Measurements from ENCODE around the gene LRIG3.
A peak's percentile ranks its signal among the peaks of the same experiment; 100 is the strongest.

LRIG3 gene

DNA sequence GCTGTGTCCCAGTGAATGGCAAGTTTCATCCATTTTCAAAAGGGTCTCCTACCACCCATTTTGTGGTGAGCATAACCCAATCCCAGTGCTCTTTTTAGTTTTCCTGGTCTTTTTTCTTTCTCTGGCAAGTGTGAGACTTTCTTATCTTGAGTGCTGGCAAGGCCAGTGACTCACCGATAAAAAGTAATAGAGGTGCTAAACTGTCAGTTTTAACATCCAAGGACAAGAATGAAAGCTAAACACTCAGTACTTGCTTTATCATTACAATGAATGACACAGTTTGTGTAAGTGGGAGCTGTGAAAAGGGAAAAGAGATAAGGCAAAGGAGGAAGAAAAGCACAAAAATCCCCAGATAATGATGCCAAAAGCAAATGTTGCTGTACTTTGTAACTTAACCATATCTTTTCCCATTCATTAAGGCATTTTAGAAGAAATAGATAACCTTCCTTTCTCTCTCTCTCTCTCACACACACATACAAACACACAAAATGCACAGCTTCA lies 4.9 kb upstream of the LRIG3 start:
- Histone ChIP-seq H3K4me1 (ENCODE audit: control insufficient read depth, insufficient read depth, low read length) (peaks cover 2% of the 10 kb centered on the region), H3K27me3 (ENCODE audit: control insufficient read depth, insufficient read depth, low read length) (no peaks in the 10 kb centered on the region), H3K4me3 (ENCODE audit: low read length) (no peak overlapping the region), H3K36me3 (ENCODE audit: control insufficient read depth, insufficient read depth, low read length) (no peaks in the 10 kb centered on the region), H3K27ac (ENCODE audit: low read depth, low read length) (no peak overlapping the region), H3K9ac (ENCODE audit: low read length) (no peak overlapping the region)

- Histone ChIP-seq H3K9ac (ENCODE audit: low read length) (no peak overlapping the region), H3K4me1 (ENCODE audit: control insufficient read depth, insufficient read depth, low read length) (peaks cover 2% of the 10 kb centered on the region), H3K27ac (ENCODE audit: low read depth, low read length) (no peak overlapping the region), H3K4me3 (ENCODE audit: low read length) (no peak overlapping the region), H3K36me3 (ENCODE audit: control insufficient read depth, insufficient read depth, low read length) (no peaks in the 10 kb centered on the region), H3K27me3 (ENCODE audit: control insufficient read depth, insufficient read depth, low read length) (no peaks in the 10 kb centered on the region)
Observed at GRCh38 chr12:58924652-58925051, 4.3 kb upstream of the LRIG3 start.

DNA sequence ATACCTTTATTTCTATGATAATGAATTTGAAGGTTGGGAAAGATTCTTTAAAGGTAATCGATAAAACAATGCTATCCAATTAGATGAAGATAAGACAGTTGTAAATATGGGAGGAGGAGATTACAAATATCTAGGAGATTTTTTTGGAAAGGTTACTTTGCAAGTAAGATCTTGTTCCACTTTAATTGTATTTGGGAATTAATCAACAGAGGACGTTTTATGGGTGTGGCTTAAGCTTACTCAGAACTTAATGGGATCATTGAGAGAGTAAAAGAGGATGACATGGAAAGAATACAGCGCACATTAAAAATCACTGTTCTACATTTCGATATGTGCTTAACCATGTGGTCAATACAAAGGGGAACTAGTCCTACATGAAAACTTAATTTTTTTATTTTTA lies 3.5 kb upstream of the LRIG3 start:
- Histone ChIP-seq H3K4me1 (ENCODE audit: control insufficient read depth, insufficient read depth, low read length) (peaks cover 2% of the 10 kb centered on the region), H3K27ac (ENCODE audit: low read depth, low read length) (no peak overlapping the region)

GRCh38 chr12:58922849-58923248 lies 2.5 kb upstream of the LRIG3 start:
- Histone ChIP-seq H3K4me3 (ENCODE audit: low read length) (no peak overlapping the region), H3K27me3 (ENCODE audit: control insufficient read depth, insufficient read depth, low read length) (no peaks in the 10 kb centered on the region), H3K9ac (ENCODE audit: low read length) (no peak overlapping the region), H3K36me3 (ENCODE audit: control insufficient read depth, insufficient read depth, low read length) (no peaks in the 10 kb centered on the region), H3K27ac (ENCODE audit: low read depth, low read length) (no peak overlapping the region), H3K4me1 (ENCODE audit: control insufficient read depth, insufficient read depth, low read length) (peaks cover 2% of the 10 kb centered on the region)

More for the DNA sequence above, 3.5 kb upstream of the LRIG3 start:
- H3K27me3 ChIP-seq (ENCODE audit: control insufficient read depth, insufficient read depth, low read length): no peaks in the 10 kb centered on the region
- no peak overlapping the region for H3K4me3 ChIP-seq (ENCODE audit: low read length)
- no peaks in the 10 kb centered on the region for H3K36me3 ChIP-seq (ENCODE audit: control insufficient read depth, insufficient read depth, low read length)
- H3K9ac ChIP-seq (ENCODE audit: low read length): no peak overlapping the region

GRCh38 chr12:58920961-58921861 lies 907 bp upstream of the LRIG3 start:
- H3K4me3 ChIP-seq (ENCODE audit: low read length): peak overlapping the region; percentile 87
- no peaks in the 10 kb centered on the region for H3K27me3 ChIP-seq (ENCODE audit: control insufficient read depth, insufficient read depth, low read length)
- no peaks in the 10 kb centered on the region for H3K36me3 ChIP-seq (ENCODE audit: control insufficient read depth, insufficient read depth, low read length)
- H3K27ac ChIP-seq (ENCODE audit: low read depth, low read length): peak overlapping the region; percentile 51
- H3K4me1 ChIP-seq (ENCODE audit: control insufficient read depth, insufficient read depth, low read length): peaks cover 2% of the 10 kb centered on the region
- no peak overlapping the region for H3K9ac ChIP-seq (ENCODE audit: low read length)

DNA sequence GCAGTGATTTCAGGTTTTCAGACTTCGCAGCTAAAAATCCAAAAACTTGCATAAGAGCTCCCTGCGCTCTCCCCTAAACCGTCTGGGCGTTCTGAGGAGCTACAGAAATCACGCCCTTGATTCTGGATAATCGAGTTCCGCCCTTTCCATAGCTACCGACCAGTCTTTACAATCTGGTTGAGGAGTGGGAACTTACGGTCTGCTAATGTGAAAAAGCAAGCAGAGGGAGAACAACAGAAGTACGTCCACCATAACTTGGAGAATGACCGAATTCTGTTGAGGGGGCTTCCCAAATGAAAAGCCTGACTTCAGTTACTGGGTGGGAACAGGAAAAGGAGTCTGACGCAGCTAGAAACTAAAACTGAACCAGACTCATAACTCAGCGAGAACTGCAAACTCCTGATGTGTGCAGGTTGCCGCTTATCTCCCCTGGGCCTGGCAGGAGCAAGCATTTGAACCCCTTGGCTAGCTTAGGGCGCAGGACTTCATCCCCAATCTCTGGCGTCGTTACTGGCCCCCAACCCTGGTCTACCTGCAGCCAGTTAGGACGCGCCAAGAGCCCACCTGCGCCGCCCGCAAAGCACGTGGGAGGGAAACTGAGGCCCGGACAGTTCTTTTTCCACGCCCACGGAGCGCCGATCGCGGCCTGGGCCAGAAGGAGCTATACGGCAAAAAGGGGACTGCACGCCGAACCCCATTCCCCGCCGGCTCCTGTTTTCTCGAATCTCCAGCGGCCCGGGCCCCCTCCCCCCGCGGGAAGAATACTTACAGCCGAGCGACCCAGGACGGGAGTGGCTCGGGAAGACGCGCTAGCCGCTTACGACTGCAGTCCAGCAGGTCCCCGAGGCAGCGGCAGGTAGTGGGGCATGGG lies 838 bp downstream of the LRIG3 start:
- Histone ChIP-seq H3K27me3 (ENCODE audit: control insufficient read depth, insufficient read depth, low read length) (no peaks in the 10 kb centered on the region), H3K9ac (ENCODE audit: low read length) (peak overlapping the region; percentile 52), H3K27ac (ENCODE audit: low read depth, low read length) (peak overlapping the region; percentile 88), H3K36me3 (ENCODE audit: control insufficient read depth, insufficient read depth, low read length) (no peaks in the 10 kb centered on the region), H3K4me1 (ENCODE audit: control insufficient read depth, insufficient read depth, low read length) (peaks cover 7% of the 10 kb centered on the region), H3K4me3 (ENCODE audit: low read length) (peak overlapping the region; percentile 87)

- H3K4me3 ChIP-seq (ENCODE audit: low read length): peak overlapping the region; percentile 87
- peaks cover 10% of the 10 kb centered on the region for H3K4me1 ChIP-seq (ENCODE audit: control insufficient read depth, insufficient read depth, low read length)
- peak overlapping the region; percentile 88 for H3K27ac ChIP-seq (ENCODE audit: low read depth, low read length)
- no peaks in the 10 kb centered on the region for H3K36me3 ChIP-seq (ENCODE audit: control insufficient read depth, insufficient read depth, low read length)
- H3K9ac ChIP-seq (ENCODE audit: low read length): no peak overlapping the region
- H3K27me3 ChIP-seq (ENCODE audit: control insufficient read depth, insufficient read depth, low read length): no peaks in the 10 kb centered on the region
Observed at GRCh38 chr12:58918469-58918844, 1.8 kb downstream of the LRIG3 start.

DNA sequence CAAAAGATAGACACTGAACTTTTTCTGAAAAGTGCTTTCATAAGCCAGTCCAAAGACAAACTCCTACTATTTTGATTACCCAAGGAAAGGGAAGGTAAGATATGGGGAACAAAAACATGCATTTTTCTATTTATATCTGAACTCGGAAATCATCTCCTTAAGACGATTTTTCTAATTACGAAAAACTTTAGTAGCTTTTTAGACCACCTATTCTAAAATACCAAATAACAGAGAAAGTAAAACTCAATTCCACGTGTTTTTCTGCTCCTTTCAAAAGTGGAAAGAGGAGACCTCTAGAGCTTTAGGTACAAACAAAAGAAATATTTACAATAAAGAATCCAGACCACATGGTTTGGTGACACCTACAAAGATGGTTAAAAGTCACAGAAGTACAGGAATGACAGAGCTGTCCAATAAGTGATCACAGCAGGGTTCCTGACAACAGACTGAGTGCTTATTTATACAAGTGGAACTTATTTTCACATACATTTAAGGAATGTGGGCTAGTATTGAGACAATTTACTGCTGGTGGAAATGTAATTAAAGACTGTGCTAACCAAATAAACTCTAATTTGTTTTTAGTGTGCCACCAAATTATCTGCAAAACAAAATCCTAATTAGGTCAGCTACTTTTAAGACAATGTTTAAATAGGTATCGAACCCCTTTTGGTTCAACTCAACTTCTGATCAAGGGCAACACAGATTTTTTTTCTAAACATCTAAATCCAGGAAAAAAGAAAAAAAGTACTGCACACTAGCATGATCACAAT lies 2.4 kb downstream of the LRIG3 start:
- no peak overlapping the region for H3K9ac ChIP-seq (ENCODE audit: low read length)

GRCh38 chr12:58916921-58917511 lies 3.3 kb downstream of the LRIG3 start:
- H3K4me1 ChIP-seq (ENCODE audit: control insufficient read depth, insufficient read depth, low read length): peaks cover 13% of the 10 kb centered on the region
- H3K36me3 ChIP-seq (ENCODE audit: control insufficient read depth, insufficient read depth, low read length): no peaks in the 10 kb centered on the region
- peak overlapping the region; percentile 88 for H3K27ac ChIP-seq (ENCODE audit: low read depth, low read length)
- H3K9ac ChIP-seq (ENCODE audit: low read length): no peak overlapping the region
- peak overlapping the region; percentile 87 for H3K4me3 ChIP-seq (ENCODE audit: low read length)
- no peaks in the 10 kb centered on the region for H3K27me3 ChIP-seq (ENCODE audit: control insufficient read depth, insufficient read depth, low read length)

More for the DNA sequence above, 2.4 kb downstream of the LRIG3 start:
- H3K4me3 ChIP-seq (ENCODE audit: low read length): peak overlapping the region; percentile 87
- H3K36me3 ChIP-seq (ENCODE audit: control insufficient read depth, insufficient read depth, low read length): no peaks in the 10 kb centered on the region
- peaks cover 13% of the 10 kb centered on the region for H3K4me1 ChIP-seq (ENCODE audit: control insufficient read depth, insufficient read depth, low read length)
- H3K27ac ChIP-seq (ENCODE audit: low read depth, low read length): peak overlapping the region; percentile 88
- no peaks in the 10 kb centered on the region for H3K27me3 ChIP-seq (ENCODE audit: control insufficient read depth, insufficient read depth, low read length)

GRCh38 chr12:58916161-58916621 lies 4.1 kb downstream of the LRIG3 start:
- H3K4me1 ChIP-seq (ENCODE audit: control insufficient read depth, insufficient read depth, low read length): peaks cover 13% of the 10 kb centered on the region
- peak overlapping the region; percentile 88 for H3K27ac ChIP-seq (ENCODE audit: low read depth, low read length)

DNA sequence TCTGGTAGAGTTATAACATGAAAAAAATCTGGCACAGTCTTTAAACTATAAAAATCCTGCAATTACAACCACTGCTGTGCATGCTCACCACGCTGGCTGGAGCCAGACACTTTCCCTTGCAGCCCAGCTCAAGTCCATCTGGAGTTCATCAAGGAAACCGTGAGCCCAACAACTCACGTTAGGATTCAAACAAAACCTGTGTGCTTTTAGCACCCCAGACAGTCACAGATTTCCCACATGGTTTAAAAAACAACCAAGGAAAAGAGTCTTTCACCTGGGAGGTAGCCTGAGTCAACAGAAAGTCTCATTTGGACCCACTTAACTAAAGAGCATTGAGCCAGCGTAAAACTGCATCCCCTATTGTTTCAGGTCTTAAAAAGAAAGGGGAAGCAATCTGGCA lies 4.7 kb downstream of the LRIG3 start:
- no peaks in the 10 kb centered on the region for H3K36me3 ChIP-seq (ENCODE audit: control insufficient read depth, insufficient read depth, low read length)
- H3K4me3 ChIP-seq (ENCODE audit: low read length): peak overlapping the region; percentile 17
- no peak overlapping the region for H3K9ac ChIP-seq (ENCODE audit: low read length)
- H3K4me1 ChIP-seq (ENCODE audit: control insufficient read depth, insufficient read depth, low read length): peaks cover 11% of the 10 kb centered on the region
- H3K27me3 ChIP-seq (ENCODE audit: control insufficient read depth, insufficient read depth, low read length): no peaks in the 10 kb centered on the region
- peak overlapping the region; percentile 88 for H3K27ac ChIP-seq (ENCODE audit: low read depth, low read length)

More at GRCh38 chr12:58916161-58916621, 4.1 kb downstream of the LRIG3 start:
- H3K36me3 ChIP-seq (ENCODE audit: control insufficient read depth, insufficient read depth, low read length): no peaks in the 10 kb centered on the region
- H3K4me3 ChIP-seq (ENCODE audit: low read length): peak overlapping the region; percentile 87
- H3K27me3 ChIP-seq (ENCODE audit: control insufficient read depth, insufficient read depth, low read length): no peaks in the 10 kb centered on the region
- no peak overlapping the region for H3K9ac ChIP-seq (ENCODE audit: low read length)

All from rectal smooth muscle tissue (tissue), 1 donor.